ENCODE measurements around the gene FAM171A2.

The FAM171A2 gene

GRCh38 chr17:44382917-44383316, 19.3 kb upstream of the FAM171A2 start:
- H3F3A ChIP-seq (ENCODE audit: insufficient read depth, low read length): no peaks in the 10 kb centered on the region
- no peak overlapping the region for H2AFZ ChIP-seq (ENCODE audit: low read length)
- H3K27me3 ChIP-seq (ENCODE audit: insufficient read depth, low read length): peaks cover 4% of the 10 kb centered on the region; the same call in 1 of the 2 replicates
- H3K79me2 ChIP-seq (ENCODE audit: insufficient read depth, low read length): no peaks in the 10 kb centered on the region
- no peaks in the 10 kb centered on the region for H3K9me3 ChIP-seq (ENCODE audit: low read length)
- TF ChIP-seq EZH2 (IDR thresholded peaks at IDR 0.05; ENCODE audit: borderline replicate concordance, low read length): no peak
- TF ChIP-seq CTCF (IDR thresholded peaks at IDR 0.05; ENCODE audit: low read length): no peak
- H3K27ac ChIP-seq (ENCODE audit: low read depth, low read length, poor library complexity, severe bottlenecking): no peak overlapping the region
- no peak overlapping the region for H3K4me3 ChIP-seq (ENCODE audit: low read depth, low read length, poor library complexity, severe bottlenecking)
- no peaks in the 10 kb centered on the region for H3K36me3 ChIP-seq (ENCODE audit: insufficient read depth, low read length)
- H3K9ac ChIP-seq (ENCODE audit: low read length): no peak overlapping the region
- H4K20me1 ChIP-seq (ENCODE audit: insufficient read depth, low read length): no peaks in the 10 kb centered on the region
- peaks cover 8% of the 10 kb centered on the region for H3K4me1 ChIP-seq (ENCODE audit: insufficient read depth, low read length, severe bottlenecking)
- no peak overlapping the region for H3K4me2 ChIP-seq (ENCODE audit: low read length)
- no peaks in the 10 kb centered on the region for H3K9me2 ChIP-seq (ENCODE audit: low read depth, low read length)

GRCh38 chr17:44381810-44382305, 18.2 kb upstream of the FAM171A2 start:
- H3K4me1 ChIP-seq (ENCODE audit: insufficient read depth, low read length, severe bottlenecking): peaks cover 8% of the 10 kb centered on the region
- peaks cover 4% of the 10 kb centered on the region; the same call in 1 of the 2 replicates for H3K27me3 ChIP-seq (ENCODE audit: insufficient read depth, low read length)
- no peak overlapping the region for H2AFZ ChIP-seq (ENCODE audit: low read length)
- H3K4me3 ChIP-seq (ENCODE audit: low read depth, low read length, poor library complexity, severe bottlenecking): no peak overlapping the region
- no peaks in the 10 kb centered on the region for H3K9me3 ChIP-seq (ENCODE audit: low read length)
- H3K79me2 ChIP-seq (ENCODE audit: insufficient read depth, low read length): no peaks in the 10 kb centered on the region
- H3F3A ChIP-seq (ENCODE audit: insufficient read depth, low read length): no peaks in the 10 kb centered on the region
- H3K36me3 ChIP-seq (ENCODE audit: insufficient read depth, low read length): no peaks in the 10 kb centered on the region
- no peaks in the 10 kb centered on the region for H4K20me1 ChIP-seq (ENCODE audit: insufficient read depth, low read length)
- no peak overlapping the region for H3K9ac ChIP-seq (ENCODE audit: low read length)
- no peak overlapping the region for H3K27ac ChIP-seq (ENCODE audit: low read depth, low read length, poor library complexity, severe bottlenecking)
- no peak overlapping the region for H3K4me2 ChIP-seq (ENCODE audit: low read length)
- no peak for TF ChIP-seq CTCF (IDR thresholded peaks at IDR 0.05; ENCODE audit: low read length)
- no peak for TF ChIP-seq EZH2 (IDR thresholded peaks at IDR 0.05; ENCODE audit: borderline replicate concordance, low read length)
- H3K9me2 ChIP-seq (ENCODE audit: low read depth, low read length): no peaks in the 10 kb centered on the region

GRCh38 chr17:44380767-44381166, 17.1 kb upstream of the FAM171A2 start:
- Histone ChIP-seq H2AFZ (ENCODE audit: low read length) (no peak overlapping the region), H3F3A (ENCODE audit: insufficient read depth, low read length) (no peaks in the 10 kb centered on the region), H3K27ac (ENCODE audit: low read depth, low read length, poor library complexity, severe bottlenecking) (no peak overlapping the region), H3K9me3 (ENCODE audit: low read length) (no peaks in the 10 kb centered on the region), H4K20me1 (ENCODE audit: insufficient read depth, low read length) (no peaks in the 10 kb centered on the region), H3K79me2 (ENCODE audit: insufficient read depth, low read length) (no peaks in the 10 kb centered on the region), H3K9me2 (ENCODE audit: low read depth, low read length) (no peaks in the 10 kb centered on the region), H3K4me2 (ENCODE audit: low read length) (no peak overlapping the region), H3K4me3 (ENCODE audit: low read depth, low read length, poor library complexity, severe bottlenecking) (no peak overlapping the region), H3K36me3 (ENCODE audit: insufficient read depth, low read length) (no peaks in the 10 kb centered on the region), H3K4me1 (ENCODE audit: insufficient read depth, low read length, severe bottlenecking) (peaks cover 7% of the 10 kb centered on the region), H3K9ac (ENCODE audit: low read length) (no peak overlapping the region), H3K27me3 (ENCODE audit: insufficient read depth, low read length) (peaks cover 4% of the 10 kb centered on the region; the same call in 1 of the 2 replicates)
- no peak for TF ChIP-seq CTCF (IDR thresholded peaks at IDR 0.05; ENCODE audit: low read length)
- no peak for TF ChIP-seq EZH2 (IDR thresholded peaks at IDR 0.05; ENCODE audit: borderline replicate concordance, low read length)
